Measurements from ENCODE around the gene UGP2.
"Not testable (repeated sequence)": the region's sequence is repeated elsewhere in the genome, so short reads cannot be mapped to it uniquely, and the experiment has no call there.

UGP2 gene

GRCh38 chr2:63841254-63842022, at the start of gene UGP2:
TSS of gene UGP2 (plus strand) at chr2:63841896. CDS start at chr2:63842186, 290 bp downstream.
- peak; percentile 38 to 79 (median 57) for DNase-seq

GRCh38 chr2:63792530-63792929, 49.2 kb upstream of the UGP2 start:
- DNase-seq: no peak

- DNase-seq: no peak
These were observed 45.3 kb upstream of the UGP2 start for GRCh38 chr2:63796366-63796765.

- DNase-seq: no peak
These were observed 44.9 kb upstream of the UGP2 start for GRCh38 chr2:63796796-63797195.

GRCh38 chr2:63801455-63801854, 40.2 kb upstream of the UGP2 start:
- no peak for DNase-seq

GRCh38 chr2:63805412-63805811, 36.3 kb upstream of the UGP2 start:
- no peak for DNase-seq

- DNase-seq: not testable (repeated sequence)
These were observed 33.7 kb upstream of the UGP2 start for GRCh38 chr2:63808036-63808435.

GRCh38 chr2:63808911-63809310, 32.8 kb upstream of the UGP2 start:
- DNase-seq: not testable (repeated sequence)

GRCh38 chr2:63811063-63811462, 30.6 kb upstream of the UGP2 start:
- DNase-seq: no peak

GRCh38 chr2:63811870-63812269, 29.8 kb upstream of the UGP2 start:
- not testable (repeated sequence) for DNase-seq

- no peak for DNase-seq
These were observed 27.6 kb upstream of the UGP2 start for GRCh38 chr2:63814114-63814513.

- no peak for DNase-seq
These were observed 24.3 kb upstream of the UGP2 start for GRCh38 chr2:63817382-63817781.

GRCh38 chr2:63818271-63818670, 23.4 kb upstream of the UGP2 start:
- no peak for DNase-seq

GRCh38 chr2:63819256-63819655, 22.4 kb upstream of the UGP2 start:
- no peak for DNase-seq

GRCh38 chr2:63819765-63820717, 21.7 kb upstream of the UGP2 start:
- DNase-seq: no peak

- DNase-seq: no peak
These were observed 20.7 kb upstream of the UGP2 start for GRCh38 chr2:63820969-63821368.

- DNase-seq: no peak
These were observed 20.3 kb upstream of the UGP2 start for GRCh38 chr2:63821396-63821795.

GRCh38 chr2:63822478-63822877, 19.2 kb upstream of the UGP2 start:
- no peak for DNase-seq

- DNase-seq: no peak
These were observed 13.9 kb upstream of the UGP2 start for GRCh38 chr2:63827749-63828148.

GRCh38 chr2:63831176-63831575, 10.5 kb upstream of the UGP2 start:
- no peak for DNase-seq

- no peak for DNase-seq
These were observed 7.3 kb upstream of the UGP2 start for GRCh38 chr2:63834401-63834800.

- no peak for DNase-seq
These were observed 4.6 kb upstream of the UGP2 start for GRCh38 chr2:63837036-63837594.

- no peak for DNase-seq
These were observed 1.5 kb upstream of the UGP2 start for GRCh38 chr2:63840081-63840784.
